ENCODE measurements around the gene GID8. TPM values are rescaled to one million over a fixed set of nuclear protein-coding genes. Genes with fewer than 3 reads are reported as not detected.

GID8 gene
- total RNA-seq, 1 donor from 2014 or later: 48.7 TPM

DNA sequence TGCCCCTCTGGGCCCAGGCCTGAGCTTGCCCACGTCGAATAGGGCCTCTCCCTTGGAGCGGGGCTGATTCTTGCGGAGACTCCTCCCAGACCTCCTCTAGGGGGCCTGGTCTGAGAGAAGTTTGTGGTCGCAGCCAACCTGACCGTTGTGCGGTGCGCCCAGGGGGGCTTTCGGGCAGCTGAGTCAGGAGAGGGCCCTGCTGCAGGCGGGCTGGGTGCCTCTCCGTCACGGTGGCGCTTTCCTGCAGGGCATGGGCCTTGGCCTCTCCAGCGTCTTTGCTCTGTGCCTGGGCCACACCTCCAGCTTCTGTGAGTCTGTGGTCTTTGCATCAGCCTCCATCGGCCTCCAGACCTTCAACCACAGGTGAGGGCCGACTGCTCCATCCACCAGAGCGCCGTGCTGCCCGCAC, 27.4 kb downstream of the GID8 start:
- no peak overlapping the region for H3K4me3 Mint-ChIP-seq
- H3K27me3 ChIP-seq: peaks cover 3% of the 10 kb centered on the region
- H3F3A ChIP-seq (ENCODE audit: low read depth): no peaks in the 10 kb centered on the region
- H3K4me1 Mint-ChIP-seq: peaks cover 4% of the 10 kb centered on the region
- H3K4me2 ChIP-seq: no peak overlapping the region
- TF ChIP-seq EZH2 (IDR thresholded peaks at IDR 0.05) (no peak), EZH2phosphoT487 (IDR thresholded peaks at IDR 0.05) (no peak)
- TF ChIP-seq, protein P1, sequence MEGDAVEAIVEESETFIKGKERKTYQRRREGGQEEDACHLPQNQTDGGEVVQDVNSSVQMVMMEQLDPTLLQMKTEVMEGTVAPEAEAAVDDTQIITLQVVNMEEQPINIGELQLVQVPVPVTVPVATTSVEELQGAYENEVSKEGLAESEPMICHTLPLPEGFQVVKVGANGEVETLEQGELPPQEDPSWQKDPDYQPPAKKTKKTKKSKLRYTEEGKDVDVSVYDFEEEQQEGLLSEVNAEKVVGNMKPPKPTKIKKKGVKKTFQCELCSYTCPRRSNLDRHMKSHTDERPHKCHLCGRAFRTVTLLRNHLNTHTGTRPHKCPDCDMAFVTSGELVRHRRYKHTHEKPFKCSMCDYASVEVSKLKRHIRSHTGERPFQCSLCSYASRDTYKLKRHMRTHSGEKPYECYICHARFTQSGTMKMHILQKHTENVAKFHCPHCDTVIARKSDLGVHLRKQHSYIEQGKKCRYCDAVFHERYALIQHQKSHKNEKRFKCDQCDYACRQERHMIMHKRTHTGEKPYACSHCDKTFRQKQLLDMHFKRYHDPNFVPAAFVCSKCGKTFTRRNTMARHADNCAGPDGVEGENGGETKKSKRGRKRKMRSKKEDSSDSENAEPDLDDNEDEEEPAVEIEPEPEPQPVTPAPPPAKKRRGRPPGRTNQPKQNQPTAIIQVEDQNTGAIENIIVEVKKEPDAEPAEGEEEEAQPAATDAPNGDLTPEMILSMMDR (IDR thresholded peaks at IDR 0.05): peak; percentile 29
- no peak overlapping the region for H2AFZ ChIP-seq (replicated peaks)
- H3K79me2 ChIP-seq (ENCODE audit: low read depth): no peaks in the 10 kb centered on the region
- no peaks in the 10 kb centered on the region for H4K20me1 ChIP-seq (ENCODE audit: low read depth)
- no peak overlapping the region for H3K9ac ChIP-seq
- H3K27ac ChIP-seq: no peak overlapping the region
- no peaks in the 10 kb centered on the region for H3K4me1 ChIP-seq
- H3K4me3 ChIP-seq: no peak overlapping the region
- H3K27ac Mint-ChIP-seq: no peak overlapping the region
- H3K9me3 ChIP-seq (ENCODE audit: low read depth): no peaks in the 10 kb centered on the region
- no peak for DNase-seq (ENCODE audit: low spot score)
- H3K27me3 Mint-ChIP-seq (ENCODE audit: insufficient read depth, low read depth): peaks cover 7% of the 10 kb centered on the region
- H3K36me3 Mint-ChIP-seq: no peaks in the 10 kb centered on the region
- H3K36me3 ChIP-seq: no peaks in the 10 kb centered on the region
- no peaks in the 10 kb centered on the region for H3K9me3 Mint-ChIP-seq

DNA sequence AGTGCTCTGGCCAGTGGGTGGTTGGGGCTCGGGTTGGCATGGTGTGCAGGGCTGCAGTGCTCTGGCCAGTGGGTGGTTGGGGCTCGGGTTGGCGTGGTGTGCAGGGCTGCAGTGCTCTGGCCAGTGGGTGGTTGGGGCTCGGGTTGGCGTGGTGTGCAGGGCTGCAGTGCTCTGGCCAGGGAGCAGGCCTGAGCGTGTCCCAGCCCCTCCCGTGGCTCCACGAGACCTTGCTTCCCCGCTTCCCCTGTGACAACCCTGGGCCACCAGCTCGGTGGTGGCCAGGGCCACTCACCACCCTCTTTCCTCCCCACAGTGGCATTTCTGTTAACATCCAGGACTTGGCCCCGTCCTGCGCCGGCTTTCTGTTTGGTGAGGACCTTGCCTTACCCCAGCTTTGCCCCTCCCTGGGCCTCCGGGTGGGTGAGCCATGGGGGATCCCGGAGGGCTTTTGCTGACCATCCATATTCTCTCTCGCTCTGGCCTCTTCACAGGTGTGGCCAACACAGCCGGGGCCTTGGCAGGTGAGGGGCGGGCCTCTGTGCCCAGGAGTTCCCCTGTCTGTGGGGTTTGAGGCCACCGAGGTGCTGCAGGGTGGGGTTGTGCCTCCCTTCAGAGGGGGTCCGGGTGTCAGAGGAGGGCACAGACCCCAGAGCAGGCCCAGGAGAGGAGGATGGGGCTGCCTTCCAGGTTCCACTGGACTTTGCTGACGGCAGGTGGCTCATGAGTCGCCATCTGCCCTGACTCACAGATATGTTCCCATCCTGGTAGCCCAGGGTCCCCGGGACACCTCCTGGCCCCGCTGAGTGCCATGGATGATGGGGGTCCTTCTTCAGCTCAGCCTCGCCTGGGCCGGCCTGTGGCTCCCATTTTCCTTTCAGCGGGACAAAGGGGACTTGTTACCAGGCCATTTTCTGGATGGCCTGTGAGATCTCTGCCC, 28.5 kb downstream of the GID8 start:
- H3K4me1 Mint-ChIP-seq: peaks cover 7% of the 10 kb centered on the region

GRCh38 chr20:62967149-62967501, 29.2 kb downstream of the GID8 start:
- H3K9me3 Mint-ChIP-seq: no peaks in the 10 kb centered on the region
- H3K27ac ChIP-seq: no peak overlapping the region
- H3K79me2 ChIP-seq (ENCODE audit: low read depth): no peaks in the 10 kb centered on the region
- H3K9me3 ChIP-seq (ENCODE audit: low read depth): no peaks in the 10 kb centered on the region
- no peak overlapping the region for H3K4me3 ChIP-seq
- H3K4me3 Mint-ChIP-seq: no peak overlapping the region
- H3K4me1 Mint-ChIP-seq: peaks cover 9% of the 10 kb centered on the region
- peaks cover 10% of the 10 kb centered on the region for H3K27me3 ChIP-seq
- no peak for TF ChIP-seq EZH2phosphoT487 (IDR thresholded peaks at IDR 0.05)
- TF ChIP-seq, protein P1 (IDR thresholded peaks at IDR 0.05): no peak
- TF ChIP-seq EZH2 (IDR thresholded peaks at IDR 0.05): no peak
- no peaks in the 10 kb centered on the region for H3K36me3 ChIP-seq
- H3K27me3 Mint-ChIP-seq (ENCODE audit: insufficient read depth, low read depth): peaks cover 15% of the 10 kb centered on the region
- H3K4me2 ChIP-seq: no peak overlapping the region
- no peaks in the 10 kb centered on the region for H4K20me1 ChIP-seq (ENCODE audit: low read depth)
- H3F3A ChIP-seq (ENCODE audit: low read depth): no peaks in the 10 kb centered on the region
- no peaks in the 10 kb centered on the region for H3K4me1 ChIP-seq
- no peak overlapping the region for H3K9ac ChIP-seq
- no peak overlapping the region for H3K27ac Mint-ChIP-seq
- no peak overlapping the region for H2AFZ ChIP-seq (replicated peaks)
- DNase-seq (ENCODE audit: low spot score): no peak
- H3K36me3 Mint-ChIP-seq: no peaks in the 10 kb centered on the region

More for the DNA sequence above, 28.5 kb downstream of the GID8 start:
- Histone ChIP-seq H3K4me3 (no peak overlapping the region), H3K4me1 (no peaks in the 10 kb centered on the region), H3K4me2 (no peak overlapping the region), H3K27ac (no peak overlapping the region), H3K9me3 (ENCODE audit: low read depth) (no peaks in the 10 kb centered on the region), H3K36me3 (no peaks in the 10 kb centered on the region), H3K79me2 (ENCODE audit: low read depth) (no peaks in the 10 kb centered on the region), H2AFZ (replicated peaks) (no peak overlapping the region), H3F3A (ENCODE audit: low read depth) (no peaks in the 10 kb centered on the region), H3K9ac (no peak overlapping the region), H3K27me3 (peaks cover 8% of the 10 kb centered on the region), H4K20me1 (ENCODE audit: low read depth) (no peaks in the 10 kb centered on the region)
- Mint-ChIP-seq H3K27ac (no peak overlapping the region), H3K4me3 (no peak overlapping the region), H3K36me3 (no peaks in the 10 kb centered on the region), H3K27me3 (ENCODE audit: insufficient read depth, low read depth) (peaks cover 11% of the 10 kb centered on the region), H3K9me3 (no peaks in the 10 kb centered on the region)
- no peak for TF ChIP-seq EZH2phosphoT487 (IDR thresholded peaks at IDR 0.05)
- TF ChIP-seq, protein P1 (IDR thresholded peaks at IDR 0.05): no peak
- no peak for DNase-seq (ENCODE audit: low spot score)

Measured in neural progenitor cell (in vitro differentiated cells).